Stimulated activated CD8-positive, alpha-beta memory T cell treated with anti-CD3 and anti-CD28 coated beads, Interleukin-4, amount 100 ng/mL, for 1 hour (primary cell): ENCODE results near the gene MACROH2A1.
"Not testable (repeated sequence)": the region's sequence is repeated elsewhere in the genome, so short reads cannot be mapped to it uniquely, and the experiment has no call there.

Experiments used
- DNase-seq, 2 donors: peaks; one replicate each; pipeline ENCODE4 v3.0.0-alpha.2; 2020; ENCODE audit warnings: low read depth in 2 of 2, low spot score in 1 of 2

The MACROH2A1 gene

DNA sequence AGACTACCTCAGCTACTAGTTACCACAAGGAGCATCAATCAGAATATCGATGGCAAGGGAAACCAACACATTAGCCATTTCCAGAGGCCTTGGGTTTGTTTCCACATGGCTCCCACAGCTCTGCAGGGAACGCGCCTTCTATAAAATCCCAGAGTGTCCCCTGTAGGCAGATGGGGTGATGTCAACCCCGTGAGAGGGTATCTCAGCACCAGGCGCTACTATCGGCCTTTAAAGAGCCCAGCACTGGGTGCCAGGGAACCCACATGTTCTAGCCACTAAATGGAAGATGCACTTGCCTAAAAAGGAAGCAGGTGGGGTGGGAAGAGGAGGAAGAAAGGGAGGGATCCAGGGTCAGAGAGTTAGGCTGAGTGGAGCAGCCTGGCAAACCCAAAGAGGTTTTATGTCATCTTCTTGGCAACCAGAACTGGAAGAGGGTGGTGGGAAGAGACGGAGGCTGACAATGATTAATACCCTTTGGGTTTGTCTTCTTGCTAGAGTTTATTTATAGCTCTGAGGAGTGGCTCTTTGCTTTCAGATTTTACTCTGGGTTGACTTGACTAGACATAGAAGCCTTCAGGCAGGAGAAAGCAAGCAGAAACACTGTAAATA lies 19.9 kb downstream of the MACROH2A1 start:
- DNase-seq, result no peak

- DNase-seq, result no peak
Observed at GRCh38 chr5:135377751-135378680, 21.0 kb downstream of the MACROH2A1 start.

- DNase-seq, result no peak
Observed at GRCh38 chr5:135376961-135377624, 21.9 kb downstream of the MACROH2A1 start.

GRCh38 chr5:135375040-135375793 lies 23.8 kb downstream of the MACROH2A1 start:
- DNase-seq, result no peak

DNA sequence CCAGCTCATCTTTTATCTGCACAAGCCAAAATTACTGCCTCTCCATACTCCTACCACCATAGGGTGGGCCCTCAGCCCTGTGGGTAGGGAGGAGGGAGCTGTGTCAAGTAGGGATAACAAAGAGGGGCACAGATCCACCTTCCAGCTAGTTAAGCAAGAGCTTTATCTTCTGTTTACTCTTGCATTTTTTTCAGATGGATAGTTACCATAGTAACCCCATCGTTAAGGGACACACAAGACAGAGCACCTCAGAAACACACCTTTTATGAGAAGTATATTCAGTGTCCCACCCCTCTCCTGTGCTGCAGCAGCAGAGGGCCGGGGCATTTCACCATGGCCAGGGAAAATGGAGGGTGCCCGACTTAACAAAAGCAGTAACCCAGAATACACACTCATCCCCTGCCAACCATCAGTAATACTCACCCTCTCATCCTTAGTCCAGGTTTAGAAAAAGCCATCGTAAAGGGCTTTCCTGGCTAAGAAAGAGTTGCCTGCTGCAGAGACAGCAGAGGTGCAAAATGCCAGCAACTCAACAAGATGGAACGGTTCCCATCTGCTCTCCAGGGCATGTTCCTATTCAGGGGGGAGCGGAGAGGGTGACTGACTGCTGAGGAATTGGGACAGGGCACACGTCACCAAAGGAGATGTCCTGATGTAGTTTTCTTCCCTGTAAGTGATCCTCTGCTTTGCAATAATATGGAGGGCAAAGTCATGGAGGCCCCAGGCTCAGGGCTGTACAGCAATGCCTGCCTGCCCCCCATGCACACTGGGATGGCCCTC lies 25.1 kb downstream of the MACROH2A1 start:
- DNase-seq, result no peak

- no peak for DNase-seq
Observed at GRCh38 chr5:135372654-135373381, 26.2 kb downstream of the MACROH2A1 start.

DNA sequence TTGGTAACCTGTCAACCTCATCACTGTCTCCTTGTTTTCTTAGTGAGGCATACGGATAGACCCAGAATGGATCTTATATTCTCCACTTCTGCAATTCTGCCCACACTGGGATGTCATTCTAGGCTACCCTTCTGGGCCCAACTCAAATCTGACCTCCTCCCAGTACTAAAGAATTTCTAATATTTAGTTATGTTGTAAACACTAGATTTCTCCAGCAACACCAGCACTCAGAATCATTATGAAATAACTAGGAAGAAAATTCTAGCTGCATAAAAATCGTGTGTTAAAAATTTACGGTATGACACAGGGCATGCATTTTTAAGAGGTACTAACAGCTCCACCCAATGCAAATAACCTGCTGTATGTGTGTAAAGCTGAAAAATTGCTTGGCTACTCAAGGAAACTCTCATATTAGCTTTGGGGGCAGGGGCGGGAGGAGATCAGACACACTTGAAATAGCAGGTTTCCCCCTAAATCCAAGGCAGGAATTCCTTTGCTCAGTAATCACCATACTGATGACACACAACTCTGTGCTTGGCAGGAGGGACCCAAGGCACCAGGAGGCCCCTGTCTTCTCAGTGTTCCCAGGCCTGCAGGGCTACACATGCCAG lies 27.3 kb downstream of the MACROH2A1 start:
- no peak for DNase-seq

DNA sequence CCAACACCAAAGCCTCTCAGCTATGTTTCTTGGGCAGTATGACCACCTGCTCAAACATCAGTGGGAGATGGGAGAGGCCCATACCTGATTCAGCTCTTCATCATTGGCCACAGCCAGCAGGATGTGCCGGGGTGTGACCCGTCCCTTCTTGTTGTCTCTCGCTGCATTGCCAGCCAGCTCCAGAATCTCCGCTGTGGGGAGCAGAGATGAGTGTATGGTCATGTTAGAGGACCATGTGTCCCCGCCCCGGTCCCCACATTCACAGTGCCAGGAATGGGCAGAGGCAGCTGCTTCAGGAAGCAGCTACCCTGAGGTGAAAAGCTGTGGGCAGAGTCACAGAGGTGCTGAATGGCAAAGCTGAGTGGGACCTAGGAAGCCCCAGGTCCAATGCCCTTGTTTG lies 29.1 kb downstream of the MACROH2A1 start:
- no peak for DNase-seq

DNA sequence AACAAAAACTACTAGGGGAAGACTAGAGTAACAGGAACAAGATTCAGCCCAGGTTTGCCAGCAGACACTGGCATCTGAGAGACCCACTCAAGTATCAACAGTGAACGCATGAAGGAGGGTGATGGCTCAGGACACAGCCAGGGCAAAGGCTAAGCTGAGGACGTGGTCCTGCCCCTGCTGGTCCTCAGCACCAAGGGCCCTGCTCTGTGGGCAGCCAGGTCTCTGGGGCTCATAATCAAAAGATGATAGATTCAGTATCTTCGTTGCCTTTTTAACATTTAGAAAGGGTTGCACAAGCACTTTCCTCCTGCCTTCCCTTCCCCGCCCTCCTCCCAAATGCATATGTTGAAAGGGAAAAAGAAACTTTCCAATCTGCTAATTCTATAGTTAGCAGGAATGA lies 31.5 kb downstream of the MACROH2A1 start:
- DNase-seq, result no peak

- DNase-seq, result no peak
Observed at GRCh38 chr5:135367076-135367475, 32.0 kb downstream of the MACROH2A1 start.

GRCh38 chr5:135365281-135365680 lies 33.8 kb downstream of the MACROH2A1 start:
- DNase-seq, result no peak

GRCh38 chr5:135364421-135365262 lies 34.4 kb downstream of the MACROH2A1 start:
- DNase-seq, result no peak

GRCh38 chr5:135363342-135363741 lies 35.7 kb downstream of the MACROH2A1 start:
- not testable (repeated sequence) for DNase-seq

DNA sequence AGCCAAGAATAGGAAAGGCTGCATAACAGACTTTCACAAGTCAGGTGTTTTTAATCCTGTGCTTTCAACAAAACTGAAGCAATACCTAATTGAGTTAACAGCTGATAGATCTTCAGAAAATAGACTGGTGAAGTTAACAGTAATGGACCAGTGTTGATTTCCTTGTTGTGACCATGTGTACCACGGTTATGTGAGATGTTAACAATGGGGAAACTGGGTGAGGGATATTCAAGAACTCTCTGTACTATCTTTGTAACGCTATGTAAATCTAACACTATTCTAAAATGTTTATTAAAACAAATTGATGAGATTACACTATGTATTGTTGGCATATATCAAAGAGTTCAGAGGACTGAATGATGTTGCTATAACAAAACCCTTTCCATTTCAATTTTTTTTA lies 36.9 kb downstream of the MACROH2A1 start:
- DNase-seq, result no peak

GRCh38 chr5:135360278-135361274 lies 38.5 kb downstream of the MACROH2A1 start:
- no peak for DNase-seq

GRCh38 chr5:135359374-135360165 lies 39.5 kb downstream of the MACROH2A1 start:
- DNase-seq, result no peak
